Mammary epithelial cell (primary cell): ENCODE results near the gene XPNPEP3.

Source experiments
- CTCF ChIP-seq, 2 donors: IDR thresholded peaks in 1 of 2; conservative IDR thresholded peaks in 1 of 2; 2 replicates each; pipeline ENCODE4 v1.5.1; 2011 to 2012; ENCODE audit warnings: inconsistent platforms in 2 of 2, low read length in 2 of 2, mild to moderate bottlenecking in 2 of 2, control low read depth in 1 of 2, low read depth in 1 of 2; ENCODE audit not compliant: insufficient read depth in 1 of 2; ENCODE audit errors: extremely low read depth in 1 of 2
- EZH2 ChIP-seq: IDR thresholded peaks from 2 replicates; pipeline ENCODE4 v1.6.1; 2012; ENCODE audit warnings: low read length, inconsistent platforms, borderline replicate concordance

GRCh38 chr22:40817737-40818136 lies 39.2 kb upstream of the XPNPEP3 start:
- TF ChIP-seq CTCF (conservative IDR thresholded peaks at IDR 0.05 in 1 of 2, IDR thresholded peaks at IDR 0.05 in 1 of 2; ENCODE audit: extremely low read depth in 1 of 2, insufficient read depth in 1 of 2, low read depth in 1 of 2, low read length in 2 of 2) (no peak), EZH2 (no peak)
